ENCODE results near the gene STH. TPM values are rescaled to one million over a fixed set of nuclear protein-coding genes. Genes with fewer than 3 reads are reported as not detected.
"Not testable (repeated sequence)": the region's sequence is repeated elsewhere in the genome, so short reads cannot be mapped to it uniquely, and the experiment has no call there.

The STH gene
- total RNA-seq, 4 donors from 2014 or later: not detected

- Histone ChIP-seq H3K27me3 (peaks cover 0 to 13% (median 0%) of the 10 kb centered on the region in 4 donors), H3K27ac (replicated peaks in 1 of 4) (no peak overlapping the region), H3K36me3 (no peaks in the 10 kb centered on the region), H3K4me1 (no peaks in the 10 kb centered on the region), H3K9me3 (no peaks in the 10 kb centered on the region), H3K4me3 (no peak overlapping the region)
- DNase-seq (ENCODE audit: extremely low spot score): no peak
- TF ChIP-seq EP300 (IDR thresholded peaks at IDR 0.05) (no peak), CTCF (IDR thresholded peaks at IDR 0.05) (no peak), POLR2AphosphoS5 (IDR thresholded peaks at IDR 0.05) (no peak), POLR2A (IDR thresholded peaks at IDR 0.05; ENCODE audit: low read depth) (no peak)
- 86% methylated on average over 3 of the region's 3 CpGs for WGBS
- intact Hi-C loops (cut with DNase I): no loop called here
These were observed 43.0 kb upstream of the STH start for GRCh38 chr17:45956090-45956489.

GRCh38 chr17:45956746-45957145 lies 42.3 kb upstream of the STH start:
- H3K27me3 ChIP-seq; H3K36me3 ChIP-seq; H3K4me3 ChIP-seq; H3K27ac ChIP-seq (replicated peaks in 1 of 4); H3K9me3 ChIP-seq; H3K4me1 ChIP-seq; DNase-seq (ENCODE audit: extremely low spot score); intact Hi-C loops (cut with DNase I): not testable (repeated sequence)
- WGBS: 98% methylated on average over 4 of the region's 4 CpGs

GRCh38 chr17:45958307-45958706 lies 40.7 kb upstream of the STH start:
- TF ChIP-seq POLR2A (IDR thresholded peaks at IDR 0.05; ENCODE audit: low read depth) (no peak), EP300 (IDR thresholded peaks at IDR 0.05) (no peak), CTCF (IDR thresholded peaks at IDR 0.05) (no peak), POLR2AphosphoS5 (IDR thresholded peaks at IDR 0.05) (no peak)
- Histone ChIP-seq H3K4me3 (no peak overlapping the region), H3K9me3 (no peaks in the 10 kb centered on the region), H3K27ac (replicated peaks in 1 of 4) (no peak overlapping the region), H3K4me1 (no peaks in the 10 kb centered on the region), H3K36me3 (peaks cover 0 to 5% (median 0%) of the 10 kb centered on the region in 4 donors), H3K27me3 (no peaks in the 10 kb centered on the region)
- WGBS: 84% methylated on average over 9 of the region's 9 CpGs
- no peak for DNase-seq (ENCODE audit: extremely low spot score)
- intact Hi-C loops (cut with DNase I): no loop called here

GRCh38 chr17:45958994-45959665 lies 39.9 kb upstream of the STH start:
- DNase-seq (ENCODE audit: extremely low spot score): no peak
- 87% methylated on average over 9 of the region's 9 CpGs for WGBS

GRCh38 chr17:45960311-45960710 lies 38.7 kb upstream of the STH start:
- Histone ChIP-seq H3K4me3 (no peak overlapping the region), H3K27ac (replicated peaks in 1 of 4) (no peak overlapping the region), H3K36me3 (peaks cover 0 to 7% (median 0%) of the 10 kb centered on the region in 4 donors), H3K9me3 (no peaks in the 10 kb centered on the region), H3K4me1 (no peaks in the 10 kb centered on the region), H3K27me3 (no peaks in the 10 kb centered on the region)
- DNase-seq (ENCODE audit: extremely low spot score): no peak
- intact Hi-C loops (cut with DNase I): no loop called here
- TF ChIP-seq CTCF (IDR thresholded peaks at IDR 0.05) (no peak), POLR2AphosphoS5 (IDR thresholded peaks at IDR 0.05) (no peak), POLR2A (IDR thresholded peaks at IDR 0.05; ENCODE audit: low read depth) (no peak), EP300 (IDR thresholded peaks at IDR 0.05) (no peak)
- WGBS: 79% methylated on average over 4 of the region's 4 CpGs

More at GRCh38 chr17:45958994-45959665, 39.9 kb upstream of the STH start:
- Histone ChIP-seq H3K27me3 (no peaks in the 10 kb centered on the region), H3K9me3 (no peaks in the 10 kb centered on the region), H3K36me3 (peaks cover 0 to 7% (median 0%) of the 10 kb centered on the region in 4 donors), H3K4me1 (no peaks in the 10 kb centered on the region), H3K27ac (replicated peaks in 1 of 4) (no peak overlapping the region), H3K4me3 (no peak overlapping the region)
- intact Hi-C loops (cut with DNase I): no loop called here
- no peak for TF ChIP-seq POLR2AphosphoS5 (IDR thresholded peaks at IDR 0.05)
- TF ChIP-seq POLR2A (IDR thresholded peaks at IDR 0.05; ENCODE audit: low read depth): no peak
- no peak for TF ChIP-seq CTCF (IDR thresholded peaks at IDR 0.05)
- TF ChIP-seq EP300 (IDR thresholded peaks at IDR 0.05): no peak

Measured in esophagus muscularis mucosa (tissue), 4 donors.